MM.1S (cell line): ENCODE results near the gene RBBP7.

Experiments used
- DNase-seq: peaks from one replicate; pipeline ENCODE4 v3.0.0-alpha.2; 2015
- H2AFZ ChIP-seq: fragments of 300-600 bp; sonication (generic); 2 replicates; pipeline ENCODE4 v1.6.0; 2016; ENCODE audit warnings: antibody characterized with exemption, low read length
- H3F3A ChIP-seq: fragments of 300-600 bp; sonication (generic); 2 replicates; pipeline ENCODE4 v1.6.1; 2016; ENCODE audit warnings: mild to moderate bottlenecking, antibody characterized with exemption, low read length, moderate library complexity, mixed read lengths; ENCODE audit not compliant: insufficient read depth
- H3K27ac ChIP-seq: fragments of 300-600 bp; sonication (generic); 2 replicates; pipeline ENCODE4 v1.5.1; 2016; ENCODE audit warnings: mild to moderate bottlenecking, low read length
- H3K27me3 ChIP-seq: fragments of 300-600 bp; sonication (generic); replicated peaks from 2 replicates; pipeline ENCODE4 v1.6.0; 2016; ENCODE audit warnings: low read length; ENCODE audit not compliant: insufficient read depth
- H3K36me3 ChIP-seq: fragments of 300-600 bp; sonication (generic); replicated peaks from 2 replicates; pipeline ENCODE4 v1.6.1; 2016; ENCODE audit warnings: mild to moderate bottlenecking, low read length, mixed read lengths; ENCODE audit not compliant: insufficient read depth
- H3K4me1 ChIP-seq: fragments of 300-600 bp; sonication (generic); 2 replicates; pipeline ENCODE4 v1.6.1; 2016; ENCODE audit warnings: low read length, mixed read lengths
- H3K4me2 ChIP-seq: fragments of 300-600 bp; sonication (generic); 2 replicates; pipeline ENCODE4 v1.6.0; 2016; ENCODE audit warnings: low read depth, low read length
- H3K4me3 ChIP-seq: fragments of 300-600 bp; sonication (generic); 2 replicates; pipeline ENCODE4 v1.5.1; 2016; ENCODE audit warnings: low read length, mixed read lengths
- H3K79me2 ChIP-seq: fragments of 300-600 bp; sonication (generic); 2 replicates; pipeline ENCODE4 v1.6.1; 2016; ENCODE audit warnings: mixed run types, low read length, mixed read lengths
- H3K9ac ChIP-seq: fragments of 300-600 bp; sonication (generic); 2 replicates; pipeline ENCODE4 v1.6.1; 2016; ENCODE audit warnings: low read length, mixed read lengths
- H3K9me2 ChIP-seq: fragments of 300-600 bp; sonication (generic); replicated peaks from 2 replicates; pipeline ENCODE4 v1.6.1; 2016; ENCODE audit warnings: mild to moderate bottlenecking, low read length, mixed read lengths; ENCODE audit not compliant: insufficient read depth
- H3K9me3 ChIP-seq: fragments of 300-600 bp; sonication (generic); replicated peaks from 2 replicates; pipeline ENCODE4 v1.6.1; 2016; ENCODE audit warnings: mild to moderate bottlenecking, low read length, mixed read lengths; ENCODE audit not compliant: insufficient read depth
- H4K20me1 ChIP-seq: fragments of 300-600 bp; sonication (generic); 2 replicates; pipeline ENCODE4 v1.6.1; 2016; ENCODE audit warnings: mild to moderate bottlenecking, low read length, moderate library complexity, mixed read lengths; ENCODE audit not compliant: insufficient read depth
- EZH2 ChIP-seq: fragments of 300-600 bp; sonication (generic); optimal IDR thresholded peaks from 2 replicates; pipeline ENCODE3; 2017; ENCODE audit warnings: low read depth, mild to moderate bottlenecking, antibody characterized with exemption, low read length, mixed read lengths
- EZH2phosphoT487 ChIP-seq: fragments of 300-600 bp; sonication (generic); IDR thresholded peaks from 2 replicates; pipeline ENCODE4 v1.6.1; 2018; ENCODE audit warnings: antibody characterized with exemption, low read length
- TF ChIP-seq, protein P1 (sequence below): fragments of 300-600 bp; sonication (generic); IDR thresholded peaks from 2 replicates; pipeline ENCODE4 v1.5.1; 2016; ENCODE audit warnings: antibody characterized with exemption, low read length, mixed read lengths

The RBBP7 gene

DNA sequence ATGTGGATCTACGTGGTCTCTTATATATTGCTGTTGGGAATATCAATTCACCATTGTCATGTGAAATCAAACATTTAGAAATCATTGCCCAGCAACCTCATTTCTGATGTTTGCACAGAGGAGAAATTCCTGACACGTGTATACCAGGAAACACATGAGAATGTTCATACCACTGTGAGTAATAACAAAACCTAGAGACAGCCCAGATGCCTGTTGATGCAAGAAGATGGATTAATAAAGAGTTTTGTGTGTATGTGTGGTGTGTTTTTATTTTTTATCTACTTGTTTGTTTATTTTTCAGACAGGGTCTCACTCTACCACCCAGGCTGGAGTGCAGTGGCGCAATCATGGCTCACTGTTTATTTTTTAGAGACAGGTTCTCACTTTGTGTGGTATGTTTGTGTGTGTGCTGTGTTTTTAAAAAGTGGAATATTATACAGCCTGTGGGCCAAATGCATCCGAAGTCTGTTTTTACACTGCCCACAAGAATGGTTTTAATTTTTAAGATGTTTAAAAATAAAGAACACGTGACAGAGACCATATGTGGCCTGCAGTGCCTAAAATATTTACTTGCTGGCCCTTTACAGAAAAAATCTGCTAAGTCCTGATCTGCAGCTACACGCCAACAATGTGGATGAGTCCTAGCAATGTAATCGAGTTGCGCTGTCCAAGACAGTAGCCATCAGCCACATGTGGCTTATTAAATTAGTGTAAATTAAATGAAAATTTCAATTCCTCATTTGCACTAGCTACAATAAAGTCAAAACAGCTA, 44.7 kb downstream of the RBBP7 start:
- no peak for DNase-seq
- Histone ChIP-seq H3K9me2 (no peaks in the 10 kb centered on the region), H3K4me2 (no peak overlapping the region), H3K4me3 (no peak overlapping the region), H3K79me2 (no peaks in the 10 kb centered on the region), H4K20me1 (no peaks in the 10 kb centered on the region), H3K9ac (no peak overlapping the region), H3K27ac (no peak overlapping the region), H3K4me1 (no peaks in the 10 kb centered on the region), H3K9me3 (no peaks in the 10 kb centered on the region), H3K36me3 (no peaks in the 10 kb centered on the region; the same call in 1 of the 2 replicates), H2AFZ (no peak overlapping the region), H3K27me3 (no peaks in the 10 kb centered on the region), H3F3A (no peaks in the 10 kb centered on the region; the same call in 1 of the 2 replicates)
- TF ChIP-seq, protein P1, sequence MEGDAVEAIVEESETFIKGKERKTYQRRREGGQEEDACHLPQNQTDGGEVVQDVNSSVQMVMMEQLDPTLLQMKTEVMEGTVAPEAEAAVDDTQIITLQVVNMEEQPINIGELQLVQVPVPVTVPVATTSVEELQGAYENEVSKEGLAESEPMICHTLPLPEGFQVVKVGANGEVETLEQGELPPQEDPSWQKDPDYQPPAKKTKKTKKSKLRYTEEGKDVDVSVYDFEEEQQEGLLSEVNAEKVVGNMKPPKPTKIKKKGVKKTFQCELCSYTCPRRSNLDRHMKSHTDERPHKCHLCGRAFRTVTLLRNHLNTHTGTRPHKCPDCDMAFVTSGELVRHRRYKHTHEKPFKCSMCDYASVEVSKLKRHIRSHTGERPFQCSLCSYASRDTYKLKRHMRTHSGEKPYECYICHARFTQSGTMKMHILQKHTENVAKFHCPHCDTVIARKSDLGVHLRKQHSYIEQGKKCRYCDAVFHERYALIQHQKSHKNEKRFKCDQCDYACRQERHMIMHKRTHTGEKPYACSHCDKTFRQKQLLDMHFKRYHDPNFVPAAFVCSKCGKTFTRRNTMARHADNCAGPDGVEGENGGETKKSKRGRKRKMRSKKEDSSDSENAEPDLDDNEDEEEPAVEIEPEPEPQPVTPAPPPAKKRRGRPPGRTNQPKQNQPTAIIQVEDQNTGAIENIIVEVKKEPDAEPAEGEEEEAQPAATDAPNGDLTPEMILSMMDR, result no peak
- TF ChIP-seq EZH2phosphoT487, result no peak

DNA sequence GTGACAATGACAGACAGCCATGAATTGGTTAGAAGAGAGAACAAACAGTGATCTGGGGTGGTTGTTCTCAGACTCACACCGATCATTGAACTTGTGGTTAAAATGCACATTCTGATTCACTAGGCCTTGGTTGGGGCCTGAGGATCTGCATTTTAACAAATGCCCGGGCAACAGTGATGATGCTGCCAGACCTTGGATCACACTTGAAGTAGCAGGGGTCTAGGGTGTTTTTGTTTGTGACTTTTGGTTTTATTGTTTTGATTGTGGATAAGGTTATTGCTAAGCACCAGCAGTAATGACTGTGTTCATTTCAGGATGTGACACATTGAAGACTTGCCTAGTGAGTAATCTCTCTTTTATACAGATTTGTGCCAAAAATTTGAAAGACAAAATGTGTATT, 47.4 kb downstream of the RBBP7 start:
- no peak overlapping the region for H3K27ac ChIP-seq
- no peak overlapping the region for H3K4me3 ChIP-seq
- H4K20me1 ChIP-seq, result no peaks in the 10 kb centered on the region
- H2AFZ ChIP-seq, result no peak overlapping the region
- 0 out of 2 replicates have a peak, but pooled peaks cover 4% of the 10 kb centered on the region for H3K79me2 ChIP-seq
- no peaks in the 10 kb centered on the region; the same call in 1 of the 2 replicates for H3K36me3 ChIP-seq
- H3K4me1 ChIP-seq, result no peaks in the 10 kb centered on the region
- TF ChIP-seq, protein P1, result no peak
- TF ChIP-seq EZH2phosphoT487 (no peak), EZH2 (no peak)
- H3F3A ChIP-seq, result no peaks in the 10 kb centered on the region
- no peaks in the 10 kb centered on the region for H3K27me3 ChIP-seq
- H3K4me2 ChIP-seq, result no peak overlapping the region
- no peaks in the 10 kb centered on the region for H3K9me2 ChIP-seq
- no peak overlapping the region for H3K9ac ChIP-seq
- DNase-seq, result no peak
- H3K9me3 ChIP-seq, result no peaks in the 10 kb centered on the region

DNA sequence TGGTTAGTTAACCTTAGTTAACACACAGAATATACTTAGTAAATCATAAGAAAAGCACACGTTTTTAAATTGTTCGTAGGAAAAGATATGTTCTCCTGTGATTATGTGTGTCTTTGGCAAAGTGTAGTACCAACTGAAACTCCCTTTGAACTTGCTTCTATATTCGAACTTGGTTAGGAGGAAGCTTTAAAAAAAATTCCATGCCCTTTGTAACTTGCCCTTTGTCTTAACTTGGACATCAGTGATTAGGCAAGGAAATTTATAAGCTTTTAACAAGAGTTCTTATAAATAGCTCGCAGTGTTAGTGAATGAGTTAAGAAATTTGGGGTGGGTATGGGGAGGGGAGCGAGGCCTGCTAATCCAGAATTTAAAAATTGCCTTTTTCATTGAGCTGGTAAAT, 50.5 kb downstream of the RBBP7 start:
- no peaks in the 10 kb centered on the region for H3K9me2 ChIP-seq
- no peak for TF ChIP-seq EZH2phosphoT487
- TF ChIP-seq, protein P1, result no peak
- no peak for TF ChIP-seq EZH2
- peaks cover 24% of the 10 kb centered on the region for H3K79me2 ChIP-seq
- no peaks in the 10 kb centered on the region for H3K9me3 ChIP-seq
- H3K9ac ChIP-seq, result no peak overlapping the region
- H2AFZ ChIP-seq, result no peak overlapping the region
- no peak overlapping the region for H3K4me2 ChIP-seq
- H3F3A ChIP-seq, result no peaks in the 10 kb centered on the region
- H3K4me1 ChIP-seq, result no peaks in the 10 kb centered on the region
- no peak for DNase-seq
- no peak overlapping the region for H3K4me3 ChIP-seq
- H3K27ac ChIP-seq, result no peak overlapping the region
- H3K27me3 ChIP-seq, result no peaks in the 10 kb centered on the region
- no peaks in the 10 kb centered on the region for H4K20me1 ChIP-seq
- H3K36me3 ChIP-seq, result no peaks in the 10 kb centered on the region; the same call in 1 of the 2 replicates
